Prostate gland (tissue), 2 donors: ENCODE data around the gene NXF1. TPM values are rescaled to one million over a fixed set of nuclear protein-coding genes. Genes with fewer than 3 reads are reported as not detected.

Experiments
- DNase-seq: peaks from one replicate; pipeline ENCODE4 v3.0.0-alpha.2; 2019; ENCODE audit warnings: low spot score
- H3K27ac ChIP-seq, 2 donors: fragments of 200-600 bp; sonication (generic); 2 replicates each; pipeline ENCODE4 v1.5.1; 2017 to 2019
- H3K27me3 ChIP-seq: fragments of 200-600 bp; sonication (generic); replicated peaks from 2 replicates; pipeline ENCODE4 v1.5.1; 2019; ENCODE audit not compliant: insufficient read depth
- H3K36me3 ChIP-seq, 2 donors: fragments of 200-600 bp; sonication (generic); 1 replicate in 1 of 2; 2 replicates in 1 of 2; pipeline versions ENCODE4 v1.5.1 to v1.8.1; 2017 to 2019
- H3K4me1 ChIP-seq: fragments of 200-600 bp; sonication (generic); replicated peaks from 2 replicates; pipeline ENCODE4 v1.5.1; 2019
- H3K4me3 ChIP-seq, 2 donors: fragments of 200-600 bp; sonication (generic); 2 replicates each; pipeline ENCODE4 v1.5.1; 2017 to 2019
- H3K9me3 ChIP-seq: fragments of 200-600 bp; sonication (generic); 2 replicates; pipeline ENCODE4 v1.5.1; 2017
- POLR2A ChIP-seq: fragments of 450-650 bp; IDR thresholded peaks from one replicate; pipeline ENCODE4 v1.6.1; 2016; ENCODE audit warnings: antibody characterized with exemption, mild to moderate bottlenecking
- POLR2AphosphoS5 ChIP-seq: sonication (generic); formaldehyde crosslinking; IDR thresholded peaks from one replicate; pipeline ENCODE4 v1.6.1; 2017; ENCODE audit warnings: antibody characterized with exemption
- WGBS: methylation state at CpG from one replicate; pipeline ENCODE4 v1.1.5; 2018; 5-methylcytosine and 5-hydroxymethylcytosine counted together
- intact Hi-C: fragments of 100-400 bp; cut with DNase I; formaldehyde crosslinking; loops from one replicate; pipeline ENCODE4 v1.14.2; 2022
- total RNA-seq, 2 donors: library from RNA; depleted of rRNA; stranded (reverse); fragments of >200 nt; gene quantifications; one replicate each; pipeline ENCODE4 v1.1.0, GENCODE V29; 2016
- TF ChIP-seq, protein P1 (sequence below), 4 experiments: fragments of 200-600 bp in 2 of 4; fragments of 450-650 bp in 2 of 4; sonication (generic) in 2 of 4; IDR thresholded peaks; 1 replicate in 3 of 4; 2 replicates in 1 of 4; pipeline ENCODE4 v1.5.1; 2016 to 2019; ENCODE audit warnings: antibody characterized with exemption in 4 of 4, mild to moderate bottlenecking in 2 of 4, moderate library complexity in 2 of 4

Gene NXF1
- total RNA-seq, result 10 to 100 TPM; 75.6 to 98.2 TPM

DNA sequence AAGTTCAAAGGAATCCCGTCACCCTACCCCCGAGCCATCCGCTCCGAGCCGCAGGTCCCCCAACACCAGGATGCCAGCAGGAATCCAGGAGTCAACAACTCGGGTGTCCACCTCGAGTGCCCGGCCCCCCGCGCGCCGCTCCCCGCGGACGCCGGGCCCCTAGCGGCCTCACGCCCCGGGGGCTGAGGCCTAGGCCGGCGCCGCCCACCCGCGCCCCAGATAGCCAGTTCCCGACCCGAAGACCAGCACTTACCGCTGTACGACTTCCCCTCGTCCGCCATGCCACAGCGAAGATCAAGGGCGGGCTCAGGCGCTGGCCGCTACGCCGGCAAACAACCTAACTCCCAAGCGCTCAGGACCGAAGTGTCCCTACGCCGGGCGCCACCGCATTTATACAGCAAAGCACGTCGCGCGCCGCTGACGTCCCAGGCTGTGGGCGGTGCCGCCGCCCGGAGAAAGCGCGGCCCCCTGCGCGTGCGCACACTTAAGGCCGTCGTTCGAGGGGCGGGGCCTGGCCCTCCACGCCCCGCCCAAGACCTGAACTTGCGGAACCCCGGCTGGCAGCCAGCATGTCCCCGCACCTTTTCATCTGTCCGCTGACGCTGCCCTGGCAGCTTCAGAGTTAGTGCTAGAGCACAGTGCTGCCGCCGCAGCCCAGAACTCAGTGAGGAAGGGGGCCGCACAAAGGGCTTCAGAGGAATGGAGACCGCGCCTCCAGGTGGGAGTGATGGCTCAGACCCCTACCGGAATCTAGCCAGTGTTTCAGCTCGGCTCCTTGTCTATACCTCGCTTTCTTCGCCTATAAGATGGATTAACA, at the start of gene NXF1:
NXF1 (minus strand) TSS at position 365 of the 817 bp plus-strand sequence; CDS start at position 281, 84 bp downstream.
- TF ChIP-seq, protein P1, sequence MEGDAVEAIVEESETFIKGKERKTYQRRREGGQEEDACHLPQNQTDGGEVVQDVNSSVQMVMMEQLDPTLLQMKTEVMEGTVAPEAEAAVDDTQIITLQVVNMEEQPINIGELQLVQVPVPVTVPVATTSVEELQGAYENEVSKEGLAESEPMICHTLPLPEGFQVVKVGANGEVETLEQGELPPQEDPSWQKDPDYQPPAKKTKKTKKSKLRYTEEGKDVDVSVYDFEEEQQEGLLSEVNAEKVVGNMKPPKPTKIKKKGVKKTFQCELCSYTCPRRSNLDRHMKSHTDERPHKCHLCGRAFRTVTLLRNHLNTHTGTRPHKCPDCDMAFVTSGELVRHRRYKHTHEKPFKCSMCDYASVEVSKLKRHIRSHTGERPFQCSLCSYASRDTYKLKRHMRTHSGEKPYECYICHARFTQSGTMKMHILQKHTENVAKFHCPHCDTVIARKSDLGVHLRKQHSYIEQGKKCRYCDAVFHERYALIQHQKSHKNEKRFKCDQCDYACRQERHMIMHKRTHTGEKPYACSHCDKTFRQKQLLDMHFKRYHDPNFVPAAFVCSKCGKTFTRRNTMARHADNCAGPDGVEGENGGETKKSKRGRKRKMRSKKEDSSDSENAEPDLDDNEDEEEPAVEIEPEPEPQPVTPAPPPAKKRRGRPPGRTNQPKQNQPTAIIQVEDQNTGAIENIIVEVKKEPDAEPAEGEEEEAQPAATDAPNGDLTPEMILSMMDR (IDR thresholded peaks at IDR 0.05), result peak in 3 of 4 experiments; percentile 9 to 42 (median 37)
- TF ChIP-seq POLR2AphosphoS5 (peak; percentile 100), POLR2A (peak; percentile 100)
- H3K9me3 ChIP-seq, result no peaks in the 10 kb centered on the region
- peaks cover 5% of the 10 kb centered on the region for H3K4me1 ChIP-seq
- no peaks in the 10 kb centered on the region for H3K27me3 ChIP-seq
- peak within 1 kb of the TSS; percentile 83 to 88 for H3K4me3 ChIP-seq
- peaks cover 5 to 14% of the 10 kb centered on the region in 2 donors for H3K36me3 ChIP-seq
- intact Hi-C loops, result no loop called here
- H3K27ac ChIP-seq, result peak within 1 kb of the TSS; percentile 77 to 84
- peak; percentile 95 for DNase-seq
- 0% methylated on average over 18 of the region's 77 CpGs for WGBS

DNA sequence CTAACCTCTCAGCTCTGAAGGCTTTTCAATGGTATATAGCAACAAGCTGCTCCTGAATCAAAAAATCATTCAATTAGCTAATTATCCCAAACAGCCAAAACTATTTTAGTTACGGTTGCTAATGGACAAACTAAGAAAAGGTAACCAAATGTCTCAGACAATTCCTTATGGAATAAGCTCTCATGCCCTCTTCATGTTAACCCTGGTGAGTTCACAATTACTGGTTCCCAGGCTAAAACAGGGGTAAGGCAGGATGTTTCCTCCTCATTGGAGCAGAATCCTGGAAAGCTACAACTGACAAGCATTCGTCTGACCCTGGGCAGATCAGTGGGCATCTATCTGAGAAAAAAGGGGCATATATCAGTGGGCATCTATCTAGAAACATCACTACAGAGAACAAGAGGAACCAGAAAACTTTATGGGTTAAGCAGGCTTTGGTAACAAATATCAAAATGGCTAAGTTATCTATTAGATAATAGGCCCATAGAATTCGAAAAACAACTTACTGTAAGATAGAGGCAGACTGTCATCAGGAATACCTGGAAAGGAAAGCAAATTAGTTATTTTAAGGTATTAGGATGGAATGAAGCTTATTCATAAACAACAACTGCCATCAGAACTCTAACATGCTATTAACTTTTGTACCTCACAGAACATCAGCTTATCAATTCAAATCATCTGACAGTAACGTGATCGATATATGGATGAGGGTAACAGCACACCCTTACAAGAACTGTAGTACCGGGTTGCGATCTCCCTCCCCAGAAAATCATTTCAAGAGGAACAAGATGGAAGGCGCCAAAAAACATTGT, 49.0 kb upstream of the NXF1 start:
- Histone ChIP-seq H3K9me3 (no peaks in the 10 kb centered on the region), H3K4me1 (peaks cover 19% of the 10 kb centered on the region), H3K27ac (peak overlapping the region; percentile 65 to 79), H3K27me3 (no peaks in the 10 kb centered on the region), H3K36me3 (no peaks in the 10 kb centered on the region), H3K4me3 (peak overlapping the region; percentile 65 to 69)
- intact Hi-C loops, result no loop called here
- WGBS, result 7% methylated on average over 8 of the region's 8 CpGs
- TF ChIP-seq, protein P1 (IDR thresholded peaks at IDR 0.05), result no peak
- TF ChIP-seq POLR2A, result no peak
- no peak for TF ChIP-seq POLR2AphosphoS5
- no peak for DNase-seq

DNA sequence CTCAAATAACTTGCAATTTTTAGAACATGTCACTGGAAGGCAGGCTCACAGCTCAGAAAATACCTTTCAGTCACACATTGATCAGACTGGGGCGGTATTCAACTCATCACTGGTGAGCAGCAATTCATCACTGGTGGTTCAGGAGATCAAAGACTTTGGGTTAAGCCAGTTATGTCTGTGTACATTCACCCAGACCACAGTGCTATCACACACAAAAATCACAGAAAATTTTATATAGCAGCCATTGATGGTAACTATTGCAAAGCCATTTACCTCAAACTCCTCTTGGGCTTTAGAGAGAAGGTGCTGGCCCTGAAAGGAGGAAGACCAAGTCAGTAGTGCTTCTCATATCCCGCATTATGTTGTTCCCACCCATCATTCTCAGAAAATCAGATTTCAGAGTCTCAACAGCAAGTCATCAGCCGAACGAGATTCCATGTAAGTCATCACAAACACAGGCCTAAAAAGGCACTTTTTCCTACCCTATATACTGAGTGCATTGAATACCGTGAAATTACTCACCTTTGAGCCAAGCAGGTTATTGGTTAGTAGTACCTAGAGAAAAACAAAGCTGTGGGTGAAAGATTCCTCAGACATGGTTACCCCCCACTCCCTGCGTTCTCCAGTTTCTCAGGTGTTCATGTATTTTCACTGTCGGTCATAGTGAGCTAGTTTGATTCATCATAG, 48.2 kb upstream of the NXF1 start:
- peak overlapping the region in 1 of 2 donors; percentile 79 for H3K27ac ChIP-seq
- H3K9me3 ChIP-seq, result no peaks in the 10 kb centered on the region
- peak overlapping the region in 1 of 2 donors; percentile 65 for H3K4me3 ChIP-seq
- WGBS, result 42% methylated on average over 7 of the region's 7 CpGs
- H3K36me3 ChIP-seq, result no peaks in the 10 kb centered on the region
- intact Hi-C loops, result no loop called here
- peaks cover 19% of the 10 kb centered on the region for H3K4me1 ChIP-seq
- no peak for DNase-seq
- no peaks in the 10 kb centered on the region for H3K27me3 ChIP-seq
- TF ChIP-seq, protein P1 (IDR thresholded peaks at IDR 0.05), result no peak
- TF ChIP-seq POLR2A (no peak), POLR2AphosphoS5 (no peak)

DNA sequence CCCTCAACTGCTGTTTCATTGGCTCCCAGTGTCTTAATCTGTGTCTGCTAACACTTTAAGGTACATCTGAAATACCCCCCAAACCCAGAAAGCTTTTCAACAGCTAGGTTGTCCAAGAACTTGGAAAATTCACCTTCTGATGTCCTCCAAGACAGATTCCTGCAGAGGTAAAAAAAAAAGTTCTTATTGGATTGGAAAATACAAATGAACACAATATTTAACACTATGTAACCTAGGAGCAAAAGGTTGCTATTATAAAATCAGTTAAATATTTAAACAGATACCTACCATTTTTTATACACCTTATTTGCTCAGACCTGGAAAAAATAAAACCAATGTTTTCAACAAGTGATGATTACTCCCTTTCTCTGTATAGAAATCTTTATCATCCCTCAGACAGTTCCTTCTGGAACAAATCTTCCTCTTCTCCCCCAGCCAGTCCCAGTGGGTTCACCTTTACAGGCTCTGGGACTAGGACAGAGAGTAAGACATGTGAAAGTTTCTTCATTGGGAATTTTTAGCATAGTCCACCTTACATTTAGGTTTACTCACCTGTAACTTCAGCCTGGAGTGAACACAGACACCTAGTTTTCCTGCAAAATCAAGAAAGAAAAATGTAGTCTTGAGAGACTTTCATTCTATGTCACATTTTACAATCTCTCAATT, 47.4 kb upstream of the NXF1 start:
- DNase-seq, result no peak
- Histone ChIP-seq H3K27me3 (no peaks in the 10 kb centered on the region), H3K4me3 (no peak overlapping the region), H3K27ac (no peak overlapping the region), H3K9me3 (no peaks in the 10 kb centered on the region), H3K36me3 (no peaks in the 10 kb centered on the region), H3K4me1 (peaks cover 13% of the 10 kb centered on the region)
- TF ChIP-seq, protein P1 (IDR thresholded peaks at IDR 0.05), result no peak
- TF ChIP-seq POLR2AphosphoS5 (no peak), POLR2A (no peak)
- intact Hi-C loops, result no loop called here
